Stimulated activated CD8-positive, alpha-beta memory T cell treated with anti-CD3 and anti-CD28 coated beads, Interleukin-2, amount 100 ng/mL, for 1 hour (primary cell): ENCODE measurements around the gene ANKRD33.

Experiments
- DNase-seq, 2 donors: peaks; one replicate each; pipeline ENCODE4 v3.0.0-alpha.2; 2020; ENCODE audit warnings: low read depth in 2 of 2

The ANKRD33 gene

GRCh38 chr12:51887476-51888315 is at the start of gene ANKRD33:
Gene ANKRD33 (plus strand): TSS chr12:51888103. CDS start chr12:51888187, 84 bp downstream.
- DNase-seq, result no peak

GRCh38 chr12:51838762-51839161 is 49.1 kb upstream of the ANKRD33 start:
- no peak for DNase-seq

GRCh38 chr12:51839310-51839947 is 48.5 kb upstream of the ANKRD33 start:
- no peak for DNase-seq

- DNase-seq, result no peak
Measured at GRCh38 chr12:51840966-51841365, 46.9 kb upstream of the ANKRD33 start.

- DNase-seq, result no peak
Measured at GRCh38 chr12:51841727-51842126, 46.2 kb upstream of the ANKRD33 start.

- DNase-seq, result no peak
Measured at GRCh38 chr12:51844854-51845253, 43.0 kb upstream of the ANKRD33 start.

GRCh38 chr12:51845482-51845881 is 42.4 kb upstream of the ANKRD33 start:
- no peak for DNase-seq

GRCh38 chr12:51846271-51846691 is 41.6 kb upstream of the ANKRD33 start:
- DNase-seq, result no peak

GRCh38 chr12:51846911-51847642 is 40.8 kb upstream of the ANKRD33 start:
- DNase-seq, result peak in 1 of 2 donors; percentile 32

- no peak for DNase-seq
Measured at GRCh38 chr12:51847643-51848325, 40.1 kb upstream of the ANKRD33 start.

GRCh38 chr12:51848326-51848727 is 39.6 kb upstream of the ANKRD33 start, which contains the start of gene FIGNL2:
Gene FIGNL2 (minus strand): TSS chr12:51848718. CDS start chr12:51822413, 26,305 bp downstream.
- no peak for DNase-seq

GRCh38 chr12:51848841-51849735 is 38.8 kb upstream of the ANKRD33 start:
- DNase-seq, result no peak

- DNase-seq, result no peak
Measured at GRCh38 chr12:51850081-51850964, 37.6 kb upstream of the ANKRD33 start.

- no peak for DNase-seq
Measured at GRCh38 chr12:51850965-51851299, 37.0 kb upstream of the ANKRD33 start.

- DNase-seq, result no peak
Measured at GRCh38 chr12:51851413-51852124, 36.3 kb upstream of the ANKRD33 start.

GRCh38 chr12:51852404-51853137 is 35.3 kb upstream of the ANKRD33 start:
- no peak for DNase-seq

GRCh38 chr12:51855586-51856428 is 32.1 kb upstream of the ANKRD33 start:
- no peak for DNase-seq

- no peak for DNase-seq
Measured at GRCh38 chr12:51860986-51861385, 26.9 kb upstream of the ANKRD33 start.
